Measurements from ENCODE around the gene PRRX2. TPM values are rescaled to one million over a fixed set of nuclear protein-coding genes. Genes with fewer than 3 reads are reported as not detected.

Gene PRRX2
- total and polyA plus RNA-seq, 2 of the 13 experiments (the other 11 are each of a cell fraction or from before 2014, with no cell fraction given): 0.05 TPM; not detected in 1

GRCh38 chr9:129681924-129682323 lies 16.5 kb downstream of the PRRX2 start:
- intact Hi-C loops (cut with micrococcal nuclease; ENCODE audit: unreplicated experiment) (no loop called here), in situ Hi-C loops (cut with HindIII; ENCODE audit: extremely low pct_ligation_motif_present, low pct_unique_long_range_greater_than_20kb) (no loop called here)
- no peaks in the 10 kb centered on the region for H3K36me3 ChIP-seq (replicated peaks in 1 of 2; ENCODE audit: control insufficient read depth in 1 of 2, insufficient read depth in 2 of 2, low read length in 2 of 2)
- ChIA-PET CTCF (ENCODE audit: low intra/inter-chr PET ratio, low total read pairs) (no interaction called here), POLR2A (no interaction called here)
- no peak overlapping the region for H2AFZ ChIP-seq (ENCODE audit: low read length)
- no peak for ATAC-seq
- H3K4me3 ChIP-seq (replicated peaks in 1 of 3; ENCODE audit: insufficient read depth in 1 of 3, low read depth in 2 of 3, low read length in 3 of 3): no peak overlapping the region
- H3K9me3 ChIP-seq (ENCODE audit: low read length): no peaks in the 10 kb centered on the region
- H4K20me1 ChIP-seq (ENCODE audit: insufficient read depth, low read length): no peaks in the 10 kb centered on the region
- H3K27me3 ChIP-seq (ENCODE audit: control insufficient read depth in 1 of 2, insufficient read depth in 2 of 2, low read length in 2 of 2): peaks cover 0 to 50% of the 10 kb centered on the region in 2 experiments; a peak in 2 of 5 replicates
- TF ChIP-seq MBNL3 (CRISPR knock-in tag; conservative IDR thresholded peaks at IDR 0.05) (no peak), SPEN (CRISPR knock-in tag; IDR thresholded peaks at IDR 0.05; ENCODE audit: low read depth) (no peak), HINFP (CRISPR knock-in tag; IDR thresholded peaks at IDR 0.05; ENCODE audit: low read depth) (no peak)
- H3K4me1 ChIP-seq (ENCODE audit: insufficient read depth, low read length): no peaks in the 10 kb centered on the region
- 32% methylated on average over 5 of the region's 11 CpGs for WGBS (ENCODE audit: low lambda C conversion rate)
- no peak overlapping the region for H3K9ac ChIP-seq (ENCODE audit: insufficient read depth, low read depth, low read length)
- H3K79me2 ChIP-seq (ENCODE audit: insufficient read depth, low read length): no peaks in the 10 kb centered on the region
- no peak overlapping the region for H3K4me2 ChIP-seq (ENCODE audit: low read depth, low read length)
- no peak overlapping the region for H3K27ac ChIP-seq (ENCODE audit: extremely low read length, insufficient read depth, low read length)
- no TSS peak for BruUV-seq (replicated peaks)
- no peak for DNase-seq (ENCODE audit: low spot score)
- no peak for FAIRE-seq

- in situ Hi-C loops (cut with HindIII; ENCODE audit: extremely low pct_ligation_motif_present, low pct_unique_long_range_greater_than_20kb) (no loop called here), intact Hi-C loops (cut with micrococcal nuclease; ENCODE audit: unreplicated experiment) (no loop called here)
- ChIA-PET POLR2A (no interaction called here), CTCF (ENCODE audit: low intra/inter-chr PET ratio, low total read pairs) (no interaction called here)
- DNase-seq (ENCODE audit: low spot score) (no peak), ATAC-seq (no peak), FAIRE-seq (no peak)
- Histone ChIP-seq H3K27me3 (ENCODE audit: control insufficient read depth in 1 of 2, insufficient read depth in 2 of 2, low read length in 2 of 2) (peaks cover 0 to 45% of the 10 kb centered on the region in 2 experiments; a peak in 2 of 5 replicates), H3K4me3 (replicated peaks in 1 of 3; ENCODE audit: insufficient read depth in 1 of 3, low read depth in 2 of 3, low read length in 3 of 3) (no peak overlapping the region), H3K36me3 (replicated peaks in 1 of 2; ENCODE audit: control insufficient read depth in 1 of 2, insufficient read depth in 2 of 2, low read length in 2 of 2) (no peaks in the 10 kb centered on the region), H4K20me1 (ENCODE audit: insufficient read depth, low read length) (no peaks in the 10 kb centered on the region), H3K79me2 (ENCODE audit: insufficient read depth, low read length) (no peaks in the 10 kb centered on the region), H3K27ac (ENCODE audit: extremely low read length, insufficient read depth, low read length) (no peak overlapping the region), H3K9ac (ENCODE audit: insufficient read depth, low read depth, low read length) (no peak overlapping the region), H3K4me1 (ENCODE audit: insufficient read depth, low read length) (no peaks in the 10 kb centered on the region), H3K9me3 (ENCODE audit: low read length) (no peaks in the 10 kb centered on the region), H3K4me2 (ENCODE audit: low read depth, low read length) (no peak overlapping the region), H2AFZ (ENCODE audit: low read length) (no peak overlapping the region)
- 7% methylated on average over 4 of the region's 7 CpGs for WGBS (ENCODE audit: low lambda C conversion rate)
- BruUV-seq (replicated peaks): no TSS peak
- no peak for TF ChIP-seq KLF13 (CRISPR knock-in tag; IDR thresholded peaks at IDR 0.05)
- TF ChIP-seq HMGXB3 (CRISPR knock-in tag; IDR thresholded peaks at IDR 0.05; ENCODE audit: borderline replicate concordance): no peak
- no peak for TF ChIP-seq GRHL1 (CRISPR knock-in tag; conservative IDR thresholded peaks at IDR 0.05)
- TF ChIP-seq HMG20A (CRISPR knock-in tag; IDR thresholded peaks at IDR 0.05; ENCODE audit: borderline replicate concordance): no peak
- no peak for TF ChIP-seq ZNF784 (CRISPR knock-in tag; IDR thresholded peaks at IDR 0.05; ENCODE audit: borderline replicate concordance)
- TF ChIP-seq MIXL1 (CRISPR knock-in tag; IDR thresholded peaks at IDR 0.05): no peak
Measured at GRCh38 chr9:129682381-129682780, 16.9 kb downstream of the PRRX2 start.

Data from HepG2 (cell line).